ENCODE measurements around the gene C1orf122. TPM values are rescaled to one million over a fixed set of nuclear protein-coding genes. Genes with fewer than 3 reads are reported as not detected.

Gene C1orf122
- polyA plus RNA-seq, 2 of the 4 experiments (the other 2 are of a cell fraction): 21.3 to 29.1 TPM

GRCh38 chr1:37811027-37811655, 3.6 kb downstream of the C1orf122 start:
- DNase-seq (ENCODE audit: low read depth in 1 of 2, low spot score in 1 of 2): peak; percentile 48 to 85
- ChIA-PET POLR2A (no interaction called here), CTCF (no interaction called here)
- ATAC-seq: peak; percentile 8 to 59; a peak in 3 of 6 replicates
- 25% methylated on average over 7 of the region's 7 CpGs for WGBS (ENCODE audit: missing lambda C conversion rate)
- H3K27ac ChIP-seq: peak overlapping the region; percentile 36 to 48; a peak in 2 of 6 replicates
- no peak overlapping the region for H3K4me3 ChIP-seq
- no peak overlapping the region; the same call in 2 of the 3 replicates for H3K4me2 ChIP-seq
- TF ChIP-seq CHD2 (IDR thresholded peaks at IDR 0.05; ENCODE audit: low read length, partially characterized antibody): no peak
- TF ChIP-seq RAD21 (conservative IDR thresholded peaks at IDR 0.05 in 1 of 2, IDR thresholded peaks at IDR 0.05 in 1 of 2): peak in 1 of 2 experiments; percentile 45; a peak in 3 of 5 replicates
- TF ChIP-seq RFX5 (IDR thresholded peaks at IDR 0.05): no peak
- TF ChIP-seq CTCF (IDR thresholded peaks at IDR 0.05): peak; percentile 61
- TF ChIP-seq CHD4 (IDR thresholded peaks at IDR 0.05; ENCODE audit: borderline replicate concordance): no peak
- TF ChIP-seq HDAC2 (IDR thresholded peaks at IDR 0.05): no peak
- TF ChIP-seq CBX2 (IDR thresholded peaks at IDR 0.05; ENCODE audit: borderline replicate concordance, low read depth): no peak
- TF ChIP-seq RARB (CRISPR knock-in tag; IDR thresholded peaks at IDR 0.05): no peak
- no peak for TF ChIP-seq PHF8 (IDR thresholded peaks at IDR 0.05; ENCODE audit: borderline replicate concordance, low read depth)
- no peak for TF ChIP-seq ELK1 (IDR thresholded peaks at IDR 0.05; ENCODE audit: low read depth, low read length)
- no peak for TF ChIP-seq PBX3 (IDR thresholded peaks at IDR 0.05)
- TF ChIP-seq HES2 (IDR thresholded peaks at IDR 0.05): no peak
- no peak for TF ChIP-seq KDM5A (IDR thresholded peaks at IDR 0.05)
- no peak for TF ChIP-seq ZFP36 (IDR thresholded peaks at IDR 0.05; ENCODE audit: borderline replicate concordance, partially characterized antibody)
- no peak for TF ChIP-seq TP53 (CRISPR knock-in tag; IDR thresholded peaks at IDR 0.05)
- no peak for TF ChIP-seq JUNB (IDR thresholded peaks at IDR 0.05)
- no peak for TF ChIP-seq EHMT2 (IDR thresholded peaks at IDR 0.05; ENCODE audit: low read depth)
- peak; percentile 92 for TF ChIP-seq MAFK (IDR thresholded peaks at IDR 0.05; ENCODE audit: partially characterized antibody)
- no peak for TF ChIP-seq KDM1A (IDR thresholded peaks at IDR 0.05; ENCODE audit: low read depth)
- no peaks in the 10 kb centered on the region for H3K9me3 ChIP-seq
- H3K4me1 ChIP-seq: peaks cover 32% of the 10 kb centered on the region; the same call in 2 of the 3 replicates
- no peak for FAIRE-seq

- no peak overlapping the region for H3K27ac ChIP-seq
- ChIA-PET CTCF (no interaction called here), POLR2A (no interaction called here)
- no peak for FAIRE-seq
- DNase-seq (ENCODE audit: low read depth in 1 of 2, low spot score in 1 of 2): no peak
- peaks cover 25% of the 10 kb centered on the region; the same call in 2 of the 3 replicates for H3K4me1 ChIP-seq
- H3K9me3 ChIP-seq: no peaks in the 10 kb centered on the region
- WGBS (ENCODE audit: missing lambda C conversion rate): 83% methylated on average over 2 of the region's 2 CpGs
- ATAC-seq: no peak
- H3K4me2 ChIP-seq: no peak overlapping the region
- no peak overlapping the region for H3K4me3 ChIP-seq
- TF ChIP-seq RFX5 (IDR thresholded peaks at IDR 0.05) (no peak), RCOR1 (IDR thresholded peaks at IDR 0.05; ENCODE audit: low read depth, low read length) (no peak), CBX8 (IDR thresholded peaks at IDR 0.05) (no peak), SREBF2 (IDR thresholded peaks at IDR 0.05) (no peak), JUN (IDR thresholded peaks at IDR 0.05) (no peak), POLR2AphosphoS2 (conservative IDR thresholded peaks at IDR 0.05; ENCODE audit: low read length) (no peak), MAZ (IDR thresholded peaks at IDR 0.05; ENCODE audit: borderline replicate concordance, low read depth, low read length) (no peak), HEYL (CRISPR knock-in tag; IDR thresholded peaks at IDR 0.05) (no peak), RARB (CRISPR knock-in tag; IDR thresholded peaks at IDR 0.05) (no peak), TFCP2L1 (CRISPR knock-in tag; IDR thresholded peaks at IDR 0.05) (no peak), NPAS2 (CRISPR knock-in tag; IDR thresholded peaks at IDR 0.05; ENCODE audit: borderline replicate concordance) (no peak), CTCF (IDR thresholded peaks at IDR 0.05) (no peak), GATA3 (IDR thresholded peaks at IDR 0.05; ENCODE audit: borderline replicate concordance) (no peak), PBX3 (IDR thresholded peaks at IDR 0.05) (no peak), NR3C1 (IDR thresholded peaks at IDR 0.05) (no peak), TP53 (CRISPR knock-in tag; IDR thresholded peaks at IDR 0.05) (no peak), KDM5A (IDR thresholded peaks at IDR 0.05) (no peak)
These were observed 6.0 kb downstream of the C1orf122 start for GRCh38 chr1:37813529-37814145.

Data from A549 (cell line).